ENCODE measurements around the gene RABGAP1L. TPM values are rescaled to one million over a fixed set of nuclear protein-coding genes. Genes with fewer than 3 reads are reported as not detected.

The RABGAP1L gene
- total RNA-seq, 2 experiments from 2014 or later, result 98.1 to 158 TPM

- Histone ChIP-seq H3K9me3 (ENCODE audit: low read length) (no peaks in the 10 kb centered on the region), H3K27ac (ENCODE audit: low read depth, low read length, poor library complexity, severe bottlenecking) (peak overlapping the region; percentile 77), H3K4me2 (ENCODE audit: low read length) (peak overlapping the region; percentile 85), H3K4me3 (ENCODE audit: low read depth, low read length, poor library complexity, severe bottlenecking) (peak overlapping the region; percentile 52), H3K4me1 (ENCODE audit: insufficient read depth, low read length, poor library complexity, severe bottlenecking) (peaks cover 78% of the 10 kb centered on the region), H4K20me1 (ENCODE audit: insufficient read depth, low read length) (no peaks in the 10 kb centered on the region), H3K36me3 (ENCODE audit: insufficient read depth, low read length) (peaks cover 37% of the 10 kb centered on the region), H3K9me2 (ENCODE audit: insufficient read depth, low read length) (no peaks in the 10 kb centered on the region), H3K79me2 (ENCODE audit: insufficient read depth, low read depth, low read length) (peaks cover 62% of the 10 kb centered on the region), H2AFZ (ENCODE audit: low read length) (no peak overlapping the region)
- POLR2A ChIA-PET, result interaction anchor here (0.6 to 3.1 kb wide), 12 partner anchors 9 to 79 kb away, joined by 3 to 34 read pairs (median 4); no protein-coding TSS in a partner anchor
- TF ChIP-seq, protein P1, sequence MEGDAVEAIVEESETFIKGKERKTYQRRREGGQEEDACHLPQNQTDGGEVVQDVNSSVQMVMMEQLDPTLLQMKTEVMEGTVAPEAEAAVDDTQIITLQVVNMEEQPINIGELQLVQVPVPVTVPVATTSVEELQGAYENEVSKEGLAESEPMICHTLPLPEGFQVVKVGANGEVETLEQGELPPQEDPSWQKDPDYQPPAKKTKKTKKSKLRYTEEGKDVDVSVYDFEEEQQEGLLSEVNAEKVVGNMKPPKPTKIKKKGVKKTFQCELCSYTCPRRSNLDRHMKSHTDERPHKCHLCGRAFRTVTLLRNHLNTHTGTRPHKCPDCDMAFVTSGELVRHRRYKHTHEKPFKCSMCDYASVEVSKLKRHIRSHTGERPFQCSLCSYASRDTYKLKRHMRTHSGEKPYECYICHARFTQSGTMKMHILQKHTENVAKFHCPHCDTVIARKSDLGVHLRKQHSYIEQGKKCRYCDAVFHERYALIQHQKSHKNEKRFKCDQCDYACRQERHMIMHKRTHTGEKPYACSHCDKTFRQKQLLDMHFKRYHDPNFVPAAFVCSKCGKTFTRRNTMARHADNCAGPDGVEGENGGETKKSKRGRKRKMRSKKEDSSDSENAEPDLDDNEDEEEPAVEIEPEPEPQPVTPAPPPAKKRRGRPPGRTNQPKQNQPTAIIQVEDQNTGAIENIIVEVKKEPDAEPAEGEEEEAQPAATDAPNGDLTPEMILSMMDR (conservative IDR thresholded peaks at IDR 0.05; ENCODE audit: low read length), result no peak
- no peak for TF ChIP-seq EZH2phosphoT487 (IDR thresholded peaks at IDR 0.05; ENCODE audit: borderline replicate concordance, low read depth, low read length)
- intact Hi-C loops (cut with micrococcal nuclease; ENCODE audit: unreplicated experiment), result no loop called here
- BruUV-seq (replicated peaks), result no TSS peak
- no peak for DNase-seq (ENCODE audit: low spot score)
- CTCF ChIA-PET (ENCODE audit: unreplicated experiment), result interaction anchor here (0.8 to 1.0 kb wide), 2 partner anchors 10 to 13 kb away, joined by 4 read pairs; no protein-coding TSS in a partner anchor
Observed at GRCh38 chr1:174954073-174954460, 794.7 kb downstream of the RABGAP1L start.

GRCh38 chr1:174954671-174955669 lies 795.6 kb downstream of the RABGAP1L start:
- Histone ChIP-seq H3K4me3 (ENCODE audit: low read depth, low read length, poor library complexity, severe bottlenecking) (peak overlapping the region; percentile 52), H3K36me3 (ENCODE audit: insufficient read depth, low read length) (peaks cover 45% of the 10 kb centered on the region), H3K4me1 (ENCODE audit: insufficient read depth, low read length, poor library complexity, severe bottlenecking) (peaks cover 76% of the 10 kb centered on the region), H3K79me2 (ENCODE audit: insufficient read depth, low read depth, low read length) (peaks cover 62% of the 10 kb centered on the region), H3K9me2 (ENCODE audit: insufficient read depth, low read length) (no peaks in the 10 kb centered on the region), H3K27ac (ENCODE audit: low read depth, low read length, poor library complexity, severe bottlenecking) (peak overlapping the region; percentile 77), H3K4me2 (ENCODE audit: low read length) (peak overlapping the region; percentile 85), H4K20me1 (ENCODE audit: insufficient read depth, low read length) (no peaks in the 10 kb centered on the region), H2AFZ (ENCODE audit: low read length) (no peak overlapping the region), H3K9me3 (ENCODE audit: low read length) (no peaks in the 10 kb centered on the region)
- POLR2A ChIA-PET, result interaction anchor here (0.6 to 3.1 kb wide), 9 partner anchors 8 to 79 kb away, joined by 3 to 34 read pairs (median 4); no protein-coding TSS in a partner anchor
- CTCF ChIA-PET (ENCODE audit: unreplicated experiment), result no interaction called here
- DNase-seq (ENCODE audit: low spot score), result peak; percentile 49
- TF ChIP-seq, protein P1 (conservative IDR thresholded peaks at IDR 0.05; ENCODE audit: low read length), result no peak
- no peak for TF ChIP-seq EZH2phosphoT487 (IDR thresholded peaks at IDR 0.05; ENCODE audit: borderline replicate concordance, low read depth, low read length)
- intact Hi-C loops (cut with micrococcal nuclease; ENCODE audit: unreplicated experiment), result no loop called here
- no TSS peak for BruUV-seq (replicated peaks)

All from OCI-LY7 (cell line).